Smooth muscle cell (in vitro differentiated cells): ENCODE measurements around the gene GSDME. TPM values are rescaled to one million over a fixed set of nuclear protein-coding genes. Genes with fewer than 3 reads are reported as not detected.

Experiments
- DNase-seq: peaks from one replicate; lab custom pipeline; 2025; ENCODE audit not compliant: unreplicated experiment; lab: John Stamatoyannopoulos, UW
- H2AFZ ChIP-seq: fragments of 200-600 bp; sonication (generic); 2 replicates; pipeline ENCODE4 v1.6.0; 2016; ENCODE audit warnings: antibody characterized with exemption, low read depth, mild to moderate bottlenecking
- H3F3A ChIP-seq: fragments of 200-600 bp; sonication (generic); 2 replicates; pipeline ENCODE4 v1.6.0; 2017; ENCODE audit warnings: antibody characterized with exemption, low read depth
- H3K27ac ChIP-seq: fragments of 200-600 bp; sonication (generic); 2 replicates; pipeline ENCODE4 v1.5.1; 2016; ENCODE audit warnings: low read depth, mild to moderate bottlenecking
- H3K27me3 ChIP-seq: fragments of 200-600 bp; sonication (generic); 2 replicates; pipeline ENCODE4 v1.6.1; 2016; ENCODE audit warnings: low read depth, mild to moderate bottlenecking
- H3K36me3 ChIP-seq: fragments of 200-600 bp; sonication (generic); 2 replicates; pipeline ENCODE4 v1.5.1; 2016; ENCODE audit warnings: low read depth
- H3K4me1 ChIP-seq: fragments of 200-600 bp; sonication (generic); 2 replicates; pipeline ENCODE4 v1.5.1; 2016; ENCODE audit warnings: low read depth
- H3K4me2 ChIP-seq: fragments of 200-600 bp; sonication (generic); 2 replicates; pipeline ENCODE4 v1.6.0; 2016; ENCODE audit warnings: mild to moderate bottlenecking
- H3K4me3 ChIP-seq: fragments of 200-600 bp; sonication (generic); 2 replicates; pipeline ENCODE4 v1.5.1; 2016; ENCODE audit warnings: mild to moderate bottlenecking
- H3K79me2 ChIP-seq: fragments of 200-600 bp; sonication (generic); 2 replicates; pipeline ENCODE4 v1.6.0; 2016; ENCODE audit warnings: low read depth, mild to moderate bottlenecking
- H3K9ac ChIP-seq: fragments of 200-600 bp; sonication (generic); 2 replicates; pipeline ENCODE4 v1.6.0; 2016; ENCODE audit warnings: low read depth
- H3K9me3 ChIP-seq: fragments of 200-600 bp; sonication (generic); replicated peaks from 2 replicates; pipeline ENCODE4 v1.5.1; 2016; ENCODE audit warnings: low read depth
- H4K20me1 ChIP-seq: fragments of 200-600 bp; sonication (generic); 2 replicates; pipeline ENCODE4 v1.6.0; 2016; ENCODE audit warnings: low read depth
- WGBS: methylation state at CpG from one replicate; pipeline ENCODE4 v1.1.7; 2016; ENCODE audit warnings: low lambda C conversion rate; 5-methylcytosine and 5-hydroxymethylcytosine counted together
- polyA plus RNA-seq: library from polyadenylated mRNA; unstranded; fragments of >200 nt; fragmentation: Nextera tagmentation; extraction: Ambion mirVana; gene quantifications from 2 replicates; pipeline ENCODE4 v1.2.1, GENCODE V29; 2016
- total RNA-seq: library from RNA; depleted of rRNA; stranded (reverse); fragments of >200 nt; gene quantifications from 2 replicates; pipeline ENCODE4 v1.2.3, GENCODE V29; 2014
- TF ChIP-seq, protein P1 (sequence below): fragments of 200-600 bp; sonication (generic); IDR thresholded peaks from 2 replicates; pipeline ENCODE4 v1.5.1; 2017; ENCODE audit warnings: borderline replicate concordance, mild to moderate bottlenecking, antibody characterized with exemption; ENCODE audit not compliant: insufficient read depth, poor library complexity, severe bottlenecking

Gene GSDME
- total RNA-seq = 17.1 and 19.6 TPM in 2 replicates
- polyA plus RNA-seq = 14.8 and 26.3 TPM in 2 replicates

- WGBS = 11% methylated on average over 66 of the region's 81 CpGs
- Histone ChIP-seq H3K4me1 (peaks cover 5% of the 10 kb centered on the region), H4K20me1 (no peaks in the 10 kb centered on the region), H3K4me2 (peak within 1 kb of the TSS; percentile 94), H3K27me3 (no peaks in the 10 kb centered on the region), H3K36me3 (no peaks in the 10 kb centered on the region), H3F3A (no peaks in the 10 kb centered on the region), H3K9me3 (no peaks in the 10 kb centered on the region), H3K9ac (peak within 1 kb of the TSS; percentile 68), H2AFZ (peak within 1 kb of the TSS; percentile 92), H3K79me2 (no peaks in the 10 kb centered on the region), H3K27ac (peak within 1 kb of the TSS; percentile 61), H3K4me3 (peak within 1 kb of the TSS; percentile 80)
- TF ChIP-seq, protein P1, sequence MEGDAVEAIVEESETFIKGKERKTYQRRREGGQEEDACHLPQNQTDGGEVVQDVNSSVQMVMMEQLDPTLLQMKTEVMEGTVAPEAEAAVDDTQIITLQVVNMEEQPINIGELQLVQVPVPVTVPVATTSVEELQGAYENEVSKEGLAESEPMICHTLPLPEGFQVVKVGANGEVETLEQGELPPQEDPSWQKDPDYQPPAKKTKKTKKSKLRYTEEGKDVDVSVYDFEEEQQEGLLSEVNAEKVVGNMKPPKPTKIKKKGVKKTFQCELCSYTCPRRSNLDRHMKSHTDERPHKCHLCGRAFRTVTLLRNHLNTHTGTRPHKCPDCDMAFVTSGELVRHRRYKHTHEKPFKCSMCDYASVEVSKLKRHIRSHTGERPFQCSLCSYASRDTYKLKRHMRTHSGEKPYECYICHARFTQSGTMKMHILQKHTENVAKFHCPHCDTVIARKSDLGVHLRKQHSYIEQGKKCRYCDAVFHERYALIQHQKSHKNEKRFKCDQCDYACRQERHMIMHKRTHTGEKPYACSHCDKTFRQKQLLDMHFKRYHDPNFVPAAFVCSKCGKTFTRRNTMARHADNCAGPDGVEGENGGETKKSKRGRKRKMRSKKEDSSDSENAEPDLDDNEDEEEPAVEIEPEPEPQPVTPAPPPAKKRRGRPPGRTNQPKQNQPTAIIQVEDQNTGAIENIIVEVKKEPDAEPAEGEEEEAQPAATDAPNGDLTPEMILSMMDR = no peak
- peak; percentile 57 for DNase-seq
These were observed at the start of gene GSDME for GRCh38 chr7:24757353-24758275. TSS of gene GSDME (minus strand) at chr7:24757464. CDS start at chr7:24749774, 7,690 bp downstream.

DNA sequence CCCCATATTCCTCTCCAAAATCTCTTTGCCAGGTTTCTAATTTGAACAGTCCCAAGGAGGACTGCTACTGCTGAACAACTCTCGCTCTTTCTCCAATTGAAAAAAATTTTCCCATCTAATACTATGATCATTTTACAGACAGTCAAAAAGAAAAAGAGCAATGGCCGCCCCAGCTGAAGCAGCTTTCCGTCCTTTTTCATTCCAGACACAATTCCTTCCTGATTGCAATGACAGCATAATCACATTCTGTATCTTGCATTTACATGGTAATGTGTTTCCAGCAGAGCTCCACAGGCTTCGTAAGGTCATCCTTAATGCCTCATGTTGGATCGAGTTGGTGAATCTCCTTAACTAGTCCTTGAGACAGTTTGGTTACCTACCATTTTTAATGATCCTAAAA is 45.0 kb upstream of the GSDME start:
- Histone ChIP-seq H3K4me1 (no peaks in the 10 kb centered on the region), H4K20me1 (no peaks in the 10 kb centered on the region), H3K9ac (no peak overlapping the region), H3K27ac (no peak overlapping the region), H3K79me2 (no peaks in the 10 kb centered on the region), H3K4me2 (no peak overlapping the region), H3K36me3 (peaks cover 6% of the 10 kb centered on the region), H2AFZ (no peak overlapping the region), H3K4me3 (no peak overlapping the region), H3K9me3 (no peaks in the 10 kb centered on the region), H3K27me3 (no peaks in the 10 kb centered on the region), H3F3A (no peaks in the 10 kb centered on the region)
- TF ChIP-seq, protein P1 = no peak
- WGBS = 92% methylated on average over 5 of the region's 5 CpGs
- DNase-seq = no peak

- Histone ChIP-seq H3K27me3 (no peaks in the 10 kb centered on the region), H3K36me3 (peaks cover 6% of the 10 kb centered on the region), H4K20me1 (no peaks in the 10 kb centered on the region), H3K4me2 (no peak overlapping the region), H3K4me3 (no peak overlapping the region), H3K79me2 (no peaks in the 10 kb centered on the region), H3K4me1 (no peaks in the 10 kb centered on the region), H3K9me3 (no peaks in the 10 kb centered on the region), H3F3A (no peaks in the 10 kb centered on the region), H3K27ac (no peak overlapping the region), H2AFZ (no peak overlapping the region), H3K9ac (no peak overlapping the region)
- WGBS = 93% methylated on average over 2 of the region's 2 CpGs
- TF ChIP-seq, protein P1 = no peak
- DNase-seq = no peak
These were observed 44.6 kb upstream of the GSDME start for GRCh38 chr7:24801883-24802282.
